H9 (cell line): ENCODE results near the gene NHSL1. TPM values are rescaled to one million over a fixed set of nuclear protein-coding genes. Genes with fewer than 3 reads are reported as not detected.

Source experiments
- DNase-seq: peaks from one replicate; pipeline ENCODE4 v3.0.0-alpha.2; 2017
- H2AFZ ChIP-seq: one replicate; pipeline ENCODE4 v1.6.1; 2013; ENCODE audit warnings: mild to moderate bottlenecking, low read length, control low read depth, moderate library complexity
- H2AK5ac ChIP-seq: 2 replicates; pipeline ENCODE4 v1.6.1; 2013; ENCODE audit warnings: low read length, control low read depth, mixed read lengths; ENCODE audit not compliant: insufficient read length
- H2BK120ac ChIP-seq: one replicate; pipeline ENCODE4 v1.6.1; 2013; ENCODE audit warnings: low read depth, mild to moderate bottlenecking, low read length, control low read depth, inconsistent platforms; ENCODE audit not compliant: poor library complexity, severe bottlenecking
- H2BK12ac ChIP-seq: 2 replicates; pipeline ENCODE4 v1.6.1; 2013; ENCODE audit warnings: low read length, control low read depth, mixed read lengths, low read depth; ENCODE audit not compliant: insufficient read length
- H2BK15ac ChIP-seq: 2 replicates; pipeline ENCODE4 v1.6.1; 2013; ENCODE audit warnings: low read depth, low read length, control low read depth
- H2BK20ac ChIP-seq: one replicate; pipeline ENCODE4 v1.6.1; 2013; ENCODE audit warnings: low read depth, mild to moderate bottlenecking, low read length, control low read depth, inconsistent platforms; ENCODE audit not compliant: poor library complexity, severe bottlenecking
- H2BK5ac ChIP-seq: 2 replicates; pipeline ENCODE4 v1.6.1; 2013; ENCODE audit warnings: low read length, control low read depth, mixed read lengths; ENCODE audit not compliant: insufficient read length
- H3K14ac ChIP-seq: 2 replicates; pipeline ENCODE4 v1.6.1; 2013; ENCODE audit warnings: low read length, control low read depth; ENCODE audit not compliant: insufficient read depth
- H3K18ac ChIP-seq: 2 replicates; pipeline ENCODE4 v1.6.1; 2013; ENCODE audit warnings: low read depth, mild to moderate bottlenecking, mixed read lengths, low read length, control low read depth; ENCODE audit not compliant: insufficient read length
- H3K23ac ChIP-seq: 2 replicates; pipeline ENCODE4 v1.6.1; 2013; ENCODE audit warnings: low read length, control low read depth, mixed read lengths, low read depth; ENCODE audit not compliant: insufficient read length
- H3K23me2 ChIP-seq: 2 replicates; pipeline ENCODE4 v1.6.1; 2013; ENCODE audit warnings: low read depth, mild to moderate bottlenecking, mixed read lengths, low read length, control low read depth; ENCODE audit not compliant: insufficient read length, poor library complexity, severe bottlenecking
- H3K27ac ChIP-seq: 2 replicates; pipeline ENCODE4 v1.5.1; 2013; ENCODE audit warnings: low read length, control low read depth, mixed read lengths, low read depth; ENCODE audit not compliant: insufficient read length
- H3K27me3 ChIP-seq: 2 replicates; pipeline ENCODE4 v1.6.1; 2013; ENCODE audit warnings: low read length, control low read depth, inconsistent platforms; ENCODE audit not compliant: insufficient read depth
- H3K4ac ChIP-seq: 2 replicates; pipeline ENCODE4 v1.6.1; 2013; ENCODE audit warnings: low read depth, mild to moderate bottlenecking, control low read depth, inconsistent platforms, low read length, moderate library complexity
- H3K4me1 ChIP-seq: 2 replicates; pipeline ENCODE4 v1.6.1; 2013; ENCODE audit warnings: low read length, control low read depth, inconsistent platforms; ENCODE audit not compliant: insufficient read depth
- H3K4me2 ChIP-seq: 2 replicates; pipeline ENCODE4 v1.6.1; 2013; ENCODE audit warnings: low read length, control low read depth, mixed read lengths; ENCODE audit not compliant: insufficient read length, insufficient read depth
- H3K56ac ChIP-seq: 2 replicates; pipeline ENCODE4 v1.6.1; 2013; ENCODE audit warnings: low read depth, mild to moderate bottlenecking, mixed read lengths, low read length, control low read depth; ENCODE audit not compliant: insufficient read length
- H3K79me1 ChIP-seq: 2 replicates; pipeline ENCODE4 v1.6.1; 2013; ENCODE audit warnings: low read depth, mild to moderate bottlenecking, moderate library complexity, low read length, control low read depth, inconsistent platforms; ENCODE audit not compliant: insufficient read depth, poor library complexity, severe bottlenecking
- H3K79me2 ChIP-seq: 2 replicates; pipeline ENCODE4 v1.6.1; 2013; ENCODE audit warnings: low read length, control low read depth, inconsistent platforms; ENCODE audit not compliant: insufficient read depth
- H3K9ac ChIP-seq: 2 replicates; pipeline ENCODE4 v1.6.1; 2013; ENCODE audit warnings: low read length, control low read depth, mixed read lengths; ENCODE audit not compliant: insufficient read length; ENCODE audit errors: extremely low read depth
- H3K9me3 ChIP-seq: one replicate; pipeline ENCODE4 v1.6.1; 2013; ENCODE audit warnings: low read depth, low read length, inconsistent platforms; ENCODE audit not compliant: control insufficient read depth
- H3T11ph ChIP-seq: one replicate; pipeline ENCODE4 v1.6.1; 2013; ENCODE audit warnings: mild to moderate bottlenecking, low read length, control low read depth, inconsistent platforms
- H4K20me1 ChIP-seq: one replicate; pipeline ENCODE4 v1.6.1; 2013; ENCODE audit not compliant: control insufficient read depth, insufficient read length, insufficient read depth
- H4K5ac ChIP-seq: 2 replicates; pipeline ENCODE4 v1.6.1; 2013; ENCODE audit warnings: low read depth, mild to moderate bottlenecking, mixed read lengths, low read length, control low read depth; ENCODE audit not compliant: insufficient read length
- H4K8ac ChIP-seq: replicated peaks from 2 replicates; pipeline ENCODE4 v1.6.1; 2013; ENCODE audit warnings: low read length, control low read depth, mixed read lengths, low read depth; ENCODE audit not compliant: insufficient read length
- H4K91ac ChIP-seq: 2 replicates; pipeline ENCODE4 v1.6.1; 2013; ENCODE audit warnings: low read depth, mild to moderate bottlenecking, moderate library complexity, mixed read lengths, low read length, control low read depth; ENCODE audit not compliant: insufficient read length
- H3K27ac Mint-ChIP-seq, 3 experiments: 2 replicates in 2 of 3; 3 replicates in 1 of 3; pipeline ENCODE4 v1.8.0; 2020 to 2021; ENCODE audit warnings: mixed read lengths in 3 of 3, mild to moderate bottlenecking in 1 of 3, moderate library complexity in 1 of 3
- H3K27me3 Mint-ChIP-seq: 2 replicates; pipeline ENCODE4 v1.8.0; 2021; ENCODE audit warnings: low read depth, mild to moderate bottlenecking, moderate library complexity, mixed read lengths
- H3K36me3 Mint-ChIP-seq, 3 experiments: 2 replicates in 2 of 3; 3 replicates in 1 of 3; pipeline ENCODE4 v1.8.0; 2020 to 2021; ENCODE audit warnings: low read depth in 3 of 3, mixed read lengths in 3 of 3; ENCODE audit not compliant: insufficient read depth in 1 of 3
- H3K4me1 Mint-ChIP-seq, 2 experiments: 2 replicates each; pipeline ENCODE4 v1.8.0; 2020; ENCODE audit warnings: mixed read lengths in 2 of 2
- H3K4me3 Mint-ChIP-seq, 2 experiments: 2 replicates in 1 of 2; 3 replicates in 1 of 2; pipeline ENCODE4 v1.8.0; 2020 to 2021; ENCODE audit warnings: mild to moderate bottlenecking in 2 of 2, mixed read lengths in 2 of 2, moderate library complexity in 1 of 2
- H3K9me3 Mint-ChIP-seq, 2 experiments: 2 replicates in 1 of 2; 3 replicates in 1 of 2; pipeline ENCODE4 v1.8.0; 2020; ENCODE audit warnings: mild to moderate bottlenecking in 2 of 2, mixed read lengths in 2 of 2, moderate library complexity in 1 of 2
- CTCF ChIP-seq: fragments of 200-600 bp; sonication (generic); conservative IDR thresholded peaks from 3 replicates; pipeline ENCODE4 v1.8.0; 2021; ENCODE audit warnings: antibody characterized with exemption, mild to moderate bottlenecking
- WGBS: extraction: QIAGEN DNeasy Blood & Tissue Kit; methylation state at CpG from one replicate; pipeline ENCODE4 v1.1.7; 2013; ENCODE audit warnings: missing lambda C conversion rate, low lambda C conversion rate, mixed read lengths; ENCODE audit not compliant: insufficient read length; ENCODE audit errors: extremely low coverage; 5-methylcytosine and 5-hydroxymethylcytosine counted together
- total RNA-seq: library from RNA; stranded (reverse); gene quantifications from 2 replicates; pipeline ENCODE4 v1.2.1, GENCODE V29; 2021

NHSL1 gene
- total RNA-seq, 1 experiment from 2014 or later = 28.7 TPM

DNA sequence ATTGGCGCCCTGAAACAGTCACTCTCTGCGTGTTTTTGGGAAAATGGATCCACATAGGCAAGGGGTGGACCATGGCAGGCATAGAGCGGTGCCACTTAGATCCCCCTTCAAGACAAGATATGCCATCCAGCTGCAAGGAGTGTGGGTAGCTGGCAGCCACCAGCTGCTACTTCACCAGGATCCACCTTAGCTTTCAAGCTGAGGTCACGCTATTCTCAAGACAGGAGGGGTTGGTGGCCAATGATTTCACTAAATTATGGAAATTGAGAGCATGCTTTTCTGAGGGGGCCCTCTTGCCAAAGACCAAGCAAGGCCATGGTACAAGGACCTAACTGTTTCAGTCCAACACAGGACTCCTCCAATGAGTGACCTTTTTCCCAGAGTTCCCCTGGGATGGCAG, 78.9 kb downstream of the NHSL1 start:
- DNase-seq = no peak
- H3K9me3 Mint-ChIP-seq = no peaks in the 10 kb centered on the region; a peak in 1 of 5 replicates

More for the DNA sequence above, 78.9 kb downstream of the NHSL1 start:
- H3K9me3 ChIP-seq = no peaks in the 10 kb centered on the region
- no peaks in the 10 kb centered on the region for H3K27me3 ChIP-seq
- H3K36me3 Mint-ChIP-seq = peaks cover 19 to 47% (median 34%) of the 10 kb centered on the region in 3 experiments
- no peak overlapping the region for H3K4me2 ChIP-seq
- H3K4me1 Mint-ChIP-seq = no peaks in the 10 kb centered on the region; a peak in 1 of 4 replicates
- no peaks in the 10 kb centered on the region for H3K79me1 ChIP-seq
- no peaks in the 10 kb centered on the region for H3K23me2 ChIP-seq
- H2BK12ac ChIP-seq = no peak overlapping the region
- no peak overlapping the region for H3K27ac ChIP-seq
- H2AFZ ChIP-seq = no peak overlapping the region
- H3K27me3 Mint-ChIP-seq = no peaks in the 10 kb centered on the region
- no peak overlapping the region for H2AK5ac ChIP-seq
- no CpG with 5 or more reads among the region's 4 CpGs for WGBS
- H3K9ac ChIP-seq = no peak overlapping the region
- no peak overlapping the region for H4K5ac ChIP-seq
- H3T11ph ChIP-seq = no peak overlapping the region
- H2BK120ac ChIP-seq = no peak overlapping the region
- no peaks in the 10 kb centered on the region for H4K20me1 ChIP-seq
- H2BK5ac ChIP-seq = no peak overlapping the region
- no peak overlapping the region for H3K56ac ChIP-seq
- H4K8ac ChIP-seq = no peak overlapping the region
- no peak overlapping the region for H3K18ac ChIP-seq
- H3K27ac Mint-ChIP-seq = no peak overlapping the region
- no peak for TF ChIP-seq CTCF
- no peaks in the 10 kb centered on the region for H3K4me1 ChIP-seq
- no peak overlapping the region for H2BK20ac ChIP-seq
- H4K91ac ChIP-seq = no peak overlapping the region
- no peak overlapping the region for H3K4ac ChIP-seq
- H3K4me3 Mint-ChIP-seq = no peak overlapping the region
- no peak overlapping the region for H3K23ac ChIP-seq
- H2BK15ac ChIP-seq = no peak overlapping the region
- H3K79me2 ChIP-seq = no peaks in the 10 kb centered on the region
- no peak overlapping the region for H3K14ac ChIP-seq
